ENCODE results near the gene RRP7A.
A peak's percentile ranks its signal among the peaks of the same experiment; 100 is the strongest.
"Not testable (repeated sequence)": the region's sequence is repeated elsewhere in the genome, so short reads cannot be mapped to it uniquely, and the experiment has no call there.

Gene RRP7A

DNA sequence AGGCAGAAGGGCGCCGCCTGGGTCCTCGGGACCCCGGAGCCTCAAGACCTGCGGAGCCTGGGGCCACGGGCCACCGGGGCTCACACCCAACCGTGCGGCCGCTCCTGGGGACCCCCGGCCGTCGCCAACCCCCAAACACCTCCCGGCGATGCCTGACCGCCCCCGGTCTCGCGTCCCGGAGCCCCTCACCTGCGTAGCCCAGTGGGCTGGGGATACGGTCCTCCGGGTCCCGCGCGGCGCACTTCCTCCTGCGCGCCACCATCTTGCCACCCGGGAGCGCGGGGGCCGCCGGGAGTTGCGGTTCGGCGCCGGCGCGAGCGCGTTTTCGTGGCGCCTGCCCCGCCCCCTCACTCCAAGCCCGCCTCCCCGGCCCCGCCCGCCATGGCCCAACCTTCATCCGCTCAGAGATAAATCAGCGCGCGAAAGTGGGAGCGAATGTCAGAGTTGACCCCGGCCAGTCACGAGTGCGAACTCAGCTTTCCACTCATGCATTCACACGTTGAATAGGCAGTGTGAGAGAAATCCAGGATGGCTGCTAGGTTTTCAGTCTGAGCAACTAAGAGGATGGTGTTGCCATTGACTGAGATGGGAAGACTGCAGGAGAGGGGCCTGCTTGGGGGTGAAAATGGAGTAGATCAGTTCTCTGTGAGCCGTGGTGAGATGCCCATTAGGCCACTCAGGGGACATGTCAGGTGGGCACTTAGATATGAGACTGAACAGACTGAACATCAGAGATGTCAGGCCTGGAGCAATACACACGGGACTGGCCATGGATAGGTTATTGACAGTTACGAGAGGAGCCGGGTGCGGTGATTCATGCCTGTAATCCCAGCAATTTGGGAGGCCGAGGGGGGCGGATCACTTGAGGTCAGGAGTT is at the start of gene RRP7A:
Gene RRP7A (minus strand): TSS at position 272 of the 877 bp plus-strand sequence. CDS start 10 bp downstream, at position 262.
- DNase-seq, result peak; percentile 45

DNA sequence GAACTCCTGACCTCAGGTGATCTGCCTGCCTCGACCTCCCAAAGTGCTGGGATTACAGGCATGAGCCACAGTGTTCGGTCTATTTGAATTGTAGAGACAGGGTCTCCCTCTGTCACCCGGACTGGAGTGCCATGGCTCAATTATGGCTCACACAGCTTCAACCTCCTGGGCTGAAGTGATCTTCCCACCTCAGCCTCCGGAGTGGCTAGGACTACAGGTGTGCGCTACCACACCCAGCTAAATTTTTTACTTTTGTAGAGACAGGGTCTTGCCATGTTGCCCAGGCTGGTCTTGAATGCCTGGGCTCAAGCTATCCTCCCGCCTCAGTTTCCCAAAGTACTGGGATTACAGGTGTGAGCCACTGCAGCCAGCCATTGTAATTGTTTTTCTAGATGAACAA is 48.4 kb upstream of the RRP7A start:
- not testable (repeated sequence) for DNase-seq

GRCh38 chr22:42565956-42566355 is 46.4 kb upstream of the RRP7A start:
- no peak for DNase-seq

DNA sequence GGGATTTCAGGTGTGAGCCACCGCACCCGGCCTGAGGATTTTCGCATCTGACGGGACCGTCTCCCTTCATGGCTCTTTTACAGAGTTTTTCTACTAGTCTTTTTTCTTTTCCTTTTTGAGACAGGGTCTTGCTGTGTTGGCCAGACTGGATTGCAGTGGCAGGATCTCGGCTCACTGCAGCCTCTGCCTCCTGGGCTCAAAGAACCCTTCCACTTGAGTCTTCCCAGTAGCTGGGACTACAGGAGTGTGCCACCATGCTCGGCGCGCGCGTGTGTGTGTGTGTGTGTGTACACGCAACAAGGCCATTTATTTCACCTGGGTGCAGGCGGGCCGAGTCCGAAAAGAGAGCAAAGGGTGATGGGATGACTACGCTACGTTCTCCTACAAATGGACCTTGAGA is 45.1 kb upstream of the RRP7A start:
- no peak for DNase-seq

DNA sequence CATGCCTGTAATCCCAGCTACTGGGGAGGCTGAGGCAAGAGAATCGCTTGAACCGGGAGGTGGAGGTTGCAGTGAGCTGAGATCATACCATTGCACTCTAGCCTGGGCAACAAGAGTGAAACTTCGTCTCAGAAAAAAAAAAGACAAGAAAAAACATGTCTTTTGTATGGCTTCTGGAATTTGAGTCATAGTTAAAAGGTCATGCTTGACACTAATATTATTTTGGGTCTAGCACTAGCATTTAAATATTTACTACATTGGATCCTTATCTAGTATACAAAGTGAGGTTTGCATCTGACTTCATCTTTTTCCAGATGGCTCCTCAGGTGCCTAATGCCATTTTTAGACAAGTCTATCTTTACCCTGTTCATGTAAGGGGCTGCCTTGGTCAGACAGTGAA is 44.3 kb upstream of the RRP7A start:
- not testable (repeated sequence) for DNase-seq

GRCh38 chr22:42562684-42563083 is 43.1 kb upstream of the RRP7A start:
- DNase-seq, result no peak

DNA sequence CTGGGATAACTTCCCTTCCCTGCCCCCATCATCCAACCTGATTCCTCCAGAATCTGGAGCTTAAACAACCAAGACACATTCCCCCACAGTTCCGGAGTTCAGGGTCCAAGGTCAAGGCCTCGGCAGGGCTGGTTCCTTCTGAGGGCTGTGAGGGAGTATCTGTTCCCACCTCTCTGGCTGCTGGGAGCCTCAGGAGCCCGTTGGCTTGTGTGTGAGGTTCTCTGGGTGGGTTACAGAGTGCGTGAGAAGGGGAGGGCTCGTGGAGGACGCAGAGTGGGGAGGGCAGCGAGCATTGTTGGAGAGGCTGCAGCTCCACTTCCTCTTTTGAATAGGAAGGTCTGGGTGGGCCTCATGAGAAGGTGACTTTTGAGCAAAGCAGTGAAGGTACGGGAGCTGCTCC is 42.7 kb upstream of the RRP7A start:
- DNase-seq, result no peak

DNA sequence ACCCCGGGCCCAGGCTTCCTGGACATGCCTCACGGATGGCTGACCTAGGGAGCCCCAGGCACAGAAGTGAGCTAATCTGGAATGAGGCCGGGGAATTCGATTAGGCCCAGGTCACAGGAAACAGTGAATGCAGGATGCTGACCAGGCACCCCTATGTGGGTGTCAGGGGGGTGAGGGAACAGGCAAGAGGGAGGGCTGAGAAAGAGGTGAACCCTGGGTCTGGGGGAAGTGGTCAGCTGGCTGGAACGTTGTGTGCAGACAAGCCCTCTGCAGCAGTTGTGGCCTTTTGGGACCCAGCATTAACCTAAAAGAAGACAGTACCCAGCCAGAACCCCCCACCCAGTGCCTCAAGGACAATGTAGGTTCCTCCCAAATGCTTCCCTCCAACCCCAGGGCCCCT is 42.3 kb upstream of the RRP7A start:
- DNase-seq, result no peak

DNA sequence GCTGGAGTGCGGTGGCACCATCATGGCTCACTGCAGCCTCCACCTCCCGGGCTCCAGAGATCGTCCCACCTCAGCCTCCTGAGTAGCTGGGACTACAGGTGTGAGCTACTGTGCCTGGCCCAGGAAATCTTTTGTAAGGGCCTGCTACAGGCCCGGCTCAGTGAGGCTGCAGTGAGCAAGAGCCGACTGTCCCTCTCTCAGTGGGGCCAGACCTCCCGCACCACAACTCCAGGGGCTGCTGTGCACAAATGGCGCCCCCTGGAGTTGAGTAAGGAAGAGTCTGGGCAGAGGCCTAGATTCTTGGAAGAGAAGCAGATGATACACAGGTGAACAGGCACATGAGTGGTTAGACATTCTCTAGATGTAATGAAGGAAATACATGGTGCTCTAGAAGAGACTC is 41.2 kb upstream of the RRP7A start:
- DNase-seq, result no peak

DNA sequence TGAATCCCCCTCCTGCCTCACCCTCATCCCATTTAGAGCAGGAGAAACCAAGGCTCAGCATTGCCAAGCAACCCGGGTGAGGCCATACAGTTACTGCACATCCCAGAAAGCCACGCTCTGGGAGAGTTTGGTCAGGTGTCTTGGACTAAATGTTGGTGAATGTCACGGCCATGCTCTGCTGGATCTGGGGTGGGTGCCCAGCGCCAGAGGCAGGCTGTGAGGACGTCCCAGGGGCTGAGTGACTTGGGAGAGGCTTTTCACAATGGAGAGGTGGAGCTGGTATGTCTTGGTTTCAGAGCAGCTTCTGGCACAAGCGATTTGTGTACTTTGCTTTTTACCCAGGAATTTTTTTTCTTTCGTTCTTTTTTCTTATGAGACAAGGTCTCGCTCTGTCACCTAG is 40.8 kb upstream of the RRP7A start:
- no peak for DNase-seq

DNA sequence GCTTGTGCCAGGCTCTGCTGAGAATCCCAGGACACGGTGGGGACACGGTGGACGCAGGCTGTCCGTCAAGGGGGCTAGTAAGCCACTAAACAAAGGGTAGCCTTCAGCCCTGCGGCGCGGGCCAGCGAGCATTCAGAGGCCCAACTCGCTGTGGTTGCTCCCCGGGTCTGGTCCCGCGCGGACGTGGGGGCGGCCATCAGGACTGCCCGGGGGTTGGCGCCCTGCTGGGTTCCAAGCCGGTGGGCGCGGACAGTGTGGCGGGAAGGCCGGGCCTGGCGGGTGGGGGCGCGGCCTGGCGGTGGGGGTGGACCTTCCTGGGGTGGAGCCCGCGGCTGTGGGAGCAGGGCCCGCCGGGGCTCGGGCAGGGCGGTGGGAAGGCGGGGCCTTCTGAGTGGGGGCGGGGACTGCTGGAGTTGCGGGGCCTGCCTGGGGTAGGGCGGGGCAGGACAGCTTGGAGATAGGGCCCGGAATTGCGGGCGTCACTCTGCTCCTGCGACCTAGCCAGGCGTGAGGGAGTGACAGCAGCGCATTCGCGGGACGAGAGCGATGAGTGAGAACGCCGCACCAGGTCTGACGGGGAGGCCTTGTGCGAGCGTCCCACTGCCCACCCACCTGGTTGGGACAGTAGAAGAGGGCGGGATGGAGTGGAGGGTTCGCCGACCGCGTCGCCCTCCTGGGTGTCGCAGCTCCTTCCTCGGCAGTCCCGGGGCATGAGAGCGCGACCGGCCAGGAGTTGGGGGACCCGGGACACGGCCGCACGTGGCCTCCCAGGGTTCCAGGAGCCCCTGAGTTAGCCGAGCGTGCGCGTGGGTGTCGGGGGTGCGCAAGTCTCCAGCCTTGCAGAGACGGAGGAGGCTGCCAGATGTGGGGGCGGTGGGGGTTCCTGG is 34.1 kb upstream of the RRP7A start, which contains the start of gene SERHL2:
Gene SERHL2 (plus strand): TSS at position 482 of the 887 bp plus-strand sequence. CDS start 65 bp downstream, at position 547.
- peak; percentile 48 for DNase-seq

GRCh38 chr22:42552294-42552647 is 32.7 kb upstream of the RRP7A start:
- not testable (repeated sequence) for DNase-seq

- no peak for DNase-seq
Measured at GRCh38 chr22:42549331-42550060, 29.9 kb upstream of the RRP7A start.

DNA sequence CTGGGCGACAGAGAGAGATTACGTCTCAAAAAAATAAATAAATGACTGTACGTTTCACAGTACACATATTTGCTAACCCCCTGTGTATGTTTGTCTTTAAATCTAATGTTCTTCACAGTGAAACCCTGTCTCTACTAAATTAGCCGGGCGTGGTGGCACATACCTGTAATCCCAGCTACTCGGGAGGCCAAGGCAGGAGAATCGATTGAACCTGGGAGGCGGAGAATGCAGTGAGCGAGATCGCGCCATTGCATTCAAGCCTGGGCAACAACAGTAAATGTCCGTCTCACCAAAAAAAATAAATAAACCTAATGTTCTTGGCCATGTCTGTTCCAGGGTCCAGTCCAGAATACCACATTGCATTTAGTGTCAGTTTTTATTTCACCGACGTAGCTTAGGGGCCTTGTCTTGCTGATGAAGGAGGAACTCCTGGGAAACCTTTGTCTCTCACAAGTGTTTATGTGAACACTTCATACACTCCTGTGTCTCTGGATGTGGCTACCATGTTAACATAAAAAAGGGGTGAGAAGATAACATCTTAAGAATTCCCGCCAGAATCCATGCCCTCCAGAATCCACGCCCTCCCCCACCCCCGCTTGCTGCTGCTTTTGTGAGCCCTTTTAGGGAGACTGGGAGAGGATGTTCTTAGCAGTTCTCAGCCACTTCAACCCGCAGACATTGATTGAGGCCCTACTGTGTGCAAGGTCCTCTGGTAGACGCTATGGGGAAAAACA is 29.2 kb upstream of the RRP7A start:
- no peak for DNase-seq

GRCh38 chr22:42548126-42548525 is 28.5 kb upstream of the RRP7A start:
- DNase-seq, result not testable (repeated sequence)

- no peak for DNase-seq
Measured at GRCh38 chr22:42547562-42547961, 28.0 kb upstream of the RRP7A start.

GRCh38 chr22:42544686-42545085 is 25.1 kb upstream of the RRP7A start:
- DNase-seq, result no peak

DNA sequence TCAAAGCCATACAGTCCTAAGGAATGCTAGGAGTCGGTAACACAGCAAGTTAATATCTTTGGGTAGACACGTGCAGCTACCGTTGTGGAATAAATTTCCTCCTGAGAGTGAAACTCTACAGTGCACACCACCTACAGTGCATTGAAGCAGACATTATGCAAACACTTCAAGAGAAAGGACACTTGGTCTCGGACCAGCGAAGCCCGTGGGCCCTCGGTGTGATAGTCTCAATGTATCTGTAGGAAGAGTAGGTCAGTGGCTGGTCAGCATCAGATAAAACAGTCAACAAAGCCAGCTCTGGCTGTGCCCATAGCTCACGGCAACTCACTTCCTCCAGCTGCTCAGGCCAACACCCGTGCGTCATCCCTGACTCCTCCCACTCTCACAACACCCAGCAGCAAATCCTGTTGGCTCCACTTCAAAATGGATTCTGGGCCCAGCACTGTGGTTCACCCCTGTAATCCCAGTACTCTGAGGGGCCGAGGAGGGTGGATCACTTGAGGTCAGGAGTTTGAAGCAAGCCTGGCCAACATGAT is 19.7 kb upstream of the RRP7A start:
- DNase-seq, result not testable (repeated sequence)

DNA sequence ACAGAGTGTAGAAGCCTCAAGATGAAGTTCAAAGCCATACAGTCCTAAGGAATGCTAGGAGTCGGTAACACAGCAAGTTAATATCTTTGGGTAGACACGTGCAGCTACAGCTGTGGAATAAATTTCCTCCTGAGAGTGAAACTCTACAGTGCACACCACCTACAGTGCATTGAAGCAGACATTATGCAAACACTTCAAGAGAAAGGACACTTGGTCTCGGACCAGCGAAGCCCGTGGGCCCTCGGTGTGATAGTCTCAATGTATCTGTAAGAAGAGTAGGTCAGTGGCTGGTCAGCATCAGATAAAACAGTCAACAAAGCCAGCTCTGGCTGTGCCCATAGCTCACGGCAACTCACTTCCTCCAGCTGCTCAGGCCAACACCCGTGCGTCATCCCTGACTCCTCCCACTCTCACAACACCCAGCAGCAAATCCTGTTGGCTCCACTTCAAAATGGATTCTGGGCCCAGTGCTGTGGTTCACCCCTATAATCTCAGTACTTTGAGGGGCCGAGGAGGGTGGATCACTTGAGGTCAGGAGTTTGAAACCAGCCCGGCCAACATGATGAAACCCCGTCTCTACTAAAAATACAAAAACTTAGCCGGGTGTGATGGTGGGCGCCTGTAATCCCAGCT is 17.7 kb upstream of the RRP7A start:
- DNase-seq, result not testable (repeated sequence)

DNA sequence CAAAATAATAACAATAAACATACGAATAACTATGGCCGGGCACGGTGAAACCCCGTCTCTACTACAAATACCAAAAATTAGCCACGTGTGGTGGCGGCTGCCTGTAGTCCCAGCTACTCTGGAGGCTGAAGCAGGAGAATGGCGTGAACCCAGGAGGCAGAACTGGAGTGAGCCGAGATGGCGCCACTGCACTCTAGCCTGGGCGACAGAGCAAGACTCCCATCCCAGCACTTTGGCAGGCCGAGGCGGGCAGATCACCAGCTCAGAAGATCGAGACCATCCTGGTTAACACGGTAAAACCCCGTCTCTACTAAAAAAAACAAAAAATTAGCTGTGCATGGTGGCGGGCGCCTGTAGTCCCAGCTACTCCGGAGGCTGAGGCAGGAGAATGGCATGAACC is 17.0 kb upstream of the RRP7A start:
- DNase-seq, result not testable (repeated sequence)

DNA sequence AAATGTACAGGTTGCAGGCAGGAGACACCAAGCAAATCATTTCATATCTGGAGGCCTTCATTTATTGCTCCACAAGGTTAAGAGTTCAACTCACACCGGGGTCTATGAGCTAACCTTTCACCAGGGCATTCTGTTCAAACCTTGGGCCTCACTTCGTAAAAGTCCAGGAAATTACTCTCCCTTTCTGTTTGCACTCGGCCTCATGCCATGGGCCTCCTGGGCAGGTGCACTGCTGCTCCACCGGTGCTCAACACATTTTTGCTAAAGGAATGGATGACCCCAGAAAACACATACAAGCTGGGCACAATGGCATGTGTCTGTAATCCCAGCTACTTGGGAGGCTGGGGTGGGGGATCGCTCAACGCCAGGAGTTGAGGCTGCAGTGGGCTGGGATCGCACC is 16.6 kb upstream of the RRP7A start:
- no peak for DNase-seq
